Measurements from ENCODE around the gene MT1M.
A peak's percentile ranks its signal among the peaks of the same experiment; 100 is the strongest.

MT1M gene

DNA sequence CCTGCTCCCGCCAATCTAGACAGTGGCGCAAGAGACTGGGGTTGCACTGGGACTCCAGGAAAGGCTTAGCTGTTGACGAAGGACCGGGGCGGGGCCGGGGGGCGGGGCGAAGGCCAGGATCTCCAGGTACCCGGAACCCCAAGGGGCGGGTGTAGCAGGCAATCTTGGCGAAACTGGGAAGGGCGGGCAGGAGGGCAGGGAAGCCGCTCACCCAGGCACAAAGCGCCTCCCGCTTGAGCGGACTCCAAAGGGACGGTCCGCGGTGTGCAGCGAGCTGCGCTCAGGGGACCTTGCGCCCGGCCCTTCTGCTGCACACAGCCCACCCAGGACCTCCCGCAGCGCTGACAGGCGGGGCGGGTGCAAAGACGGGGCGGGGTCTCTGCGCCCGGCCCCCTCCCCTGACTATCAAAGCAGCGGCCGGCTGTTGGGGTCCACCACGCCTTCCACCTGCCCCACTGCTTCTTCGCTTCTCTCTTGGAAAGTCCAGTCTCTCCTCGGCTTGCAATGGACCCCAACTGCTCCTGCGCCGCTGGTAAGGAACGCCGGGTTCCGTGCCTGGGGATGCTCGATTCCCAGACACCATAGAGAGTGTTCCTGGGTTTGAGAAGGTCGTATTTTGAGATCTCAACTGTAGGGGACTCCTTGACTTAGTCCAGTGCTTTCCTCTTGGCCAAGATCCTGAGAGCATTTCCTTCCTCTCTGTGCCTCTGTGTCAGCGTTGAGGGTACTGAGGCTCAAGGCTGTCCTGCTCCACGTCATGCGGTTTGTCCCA is 25.3 kb downstream of the MT1M start, which contains the start of gene MT1F (continued):
- TF ChIP-seq, protein P1, sequence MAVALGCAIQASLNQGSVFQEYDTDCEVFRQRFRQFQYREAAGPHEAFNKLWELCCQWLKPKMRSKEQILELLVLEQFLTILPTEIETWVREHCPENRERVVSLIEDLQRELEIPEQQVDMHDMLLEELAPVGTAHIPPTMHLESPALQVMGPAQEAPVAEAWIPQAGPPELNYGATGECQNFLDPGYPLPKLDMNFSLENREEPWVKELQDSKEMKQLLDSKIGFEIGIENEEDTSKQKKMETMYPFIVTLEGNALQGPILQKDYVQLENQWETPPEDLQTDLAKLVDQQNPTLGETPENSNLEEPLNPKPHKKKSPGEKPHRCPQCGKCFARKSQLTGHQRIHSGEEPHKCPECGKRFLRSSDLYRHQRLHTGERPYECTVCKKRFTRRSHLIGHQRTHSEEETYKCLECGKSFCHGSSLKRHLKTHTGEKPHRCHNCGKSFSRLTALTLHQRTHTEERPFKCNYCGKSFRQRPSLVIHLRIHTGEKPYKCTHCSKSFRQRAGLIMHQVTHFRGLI (tag by site-specific recombination; IDR thresholded peaks at IDR 0.05) = no peak
- TF ChIP-seq ZFP3 (tag by site-specific recombination; IDR thresholded peaks at IDR 0.05; ENCODE audit: low read depth) = no peak
- TF ChIP-seq, protein P2, sequence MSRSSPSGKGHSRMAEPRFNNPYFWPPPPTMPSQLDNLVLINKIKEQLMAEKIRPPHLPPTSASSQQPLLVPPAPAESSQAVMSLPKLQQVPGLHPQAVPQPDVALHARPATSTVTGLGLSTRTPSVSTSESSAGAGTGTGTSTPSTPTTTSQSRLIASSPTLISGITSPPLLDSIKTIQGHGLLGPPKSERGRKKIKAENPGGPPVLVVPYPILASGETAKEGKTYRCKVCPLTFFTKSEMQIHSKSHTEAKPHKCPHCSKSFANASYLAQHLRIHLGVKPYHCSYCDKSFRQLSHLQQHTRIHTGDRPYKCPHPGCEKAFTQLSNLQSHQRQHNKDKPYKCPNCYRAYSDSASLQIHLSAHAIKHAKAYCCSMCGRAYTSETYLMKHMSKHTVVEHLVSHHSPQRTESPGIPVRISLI (tag by site-specific recombination; IDR thresholded peaks at IDR 0.05) = no peak
- TF ChIP-seq ZNF335 (tag by site-specific recombination; conservative IDR thresholded peaks at IDR 0.05) = peak; percentile 78
- TF ChIP-seq ZNF785 (tag by site-specific recombination; IDR thresholded peaks at IDR 0.05) = no peak
- TF ChIP-seq ZNF658 (tag by site-specific recombination; IDR thresholded peaks at IDR 0.05) = no peak
- no peak for TF ChIP-seq MZF1 (tag by site-specific recombination; IDR thresholded peaks at IDR 0.05; ENCODE audit: borderline replicate concordance)
- TF ChIP-seq GLI4 (tag by site-specific recombination; IDR thresholded peaks at IDR 0.05) = no peak
- TF ChIP-seq ZIC2 (tag by site-specific recombination; IDR thresholded peaks at IDR 0.05) = peak; percentile 25
- TF ChIP-seq ZNF404 (tag by site-specific recombination; IDR thresholded peaks at IDR 0.05) = no peak
- no peak for TF ChIP-seq BCL11A (tag by site-specific recombination; IDR thresholded peaks at IDR 0.05; ENCODE audit: low read depth)
- TF ChIP-seq ZNF221 (tag by site-specific recombination; IDR thresholded peaks at IDR 0.05; ENCODE audit: borderline replicate concordance) = no peak
- no peak for TF ChIP-seq ZNF664 (tag by site-specific recombination; IDR thresholded peaks at IDR 0.05)
- TF ChIP-seq, protein P3, sequence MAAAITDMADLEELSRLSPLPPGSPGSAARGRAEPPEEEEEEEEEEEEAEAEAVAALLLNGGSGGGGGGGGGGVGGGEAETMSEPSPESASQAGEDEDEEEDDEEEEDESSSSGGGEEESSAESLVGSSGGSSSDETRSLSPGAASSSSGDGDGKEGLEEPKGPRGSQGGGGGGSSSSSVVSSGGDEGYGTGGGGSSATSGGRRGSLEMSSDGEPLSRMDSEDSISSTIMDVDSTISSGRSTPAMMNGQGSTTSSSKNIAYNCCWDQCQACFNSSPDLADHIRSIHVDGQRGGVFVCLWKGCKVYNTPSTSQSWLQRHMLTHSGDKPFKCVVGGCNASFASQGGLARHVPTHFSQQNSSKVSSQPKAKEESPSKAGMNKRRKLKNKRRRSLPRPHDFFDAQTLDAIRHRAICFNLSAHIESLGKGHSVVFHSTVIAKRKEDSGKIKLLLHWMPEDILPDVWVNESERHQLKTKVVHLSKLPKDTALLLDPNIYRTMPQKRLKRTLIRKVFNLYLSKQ (tag by site-specific recombination; IDR thresholded peaks at IDR 0.05; ENCODE audit: borderline replicate concordance) = no peak
- no peak for TF ChIP-seq ZNF776 (tag by site-specific recombination; IDR thresholded peaks at IDR 0.05; ENCODE audit: borderline replicate concordance)
- TF ChIP-seq ZNF548 (tag by site-specific recombination; IDR thresholded peaks at IDR 0.05) = no peak
- TF ChIP-seq ZBTB48 (tag by site-specific recombination; IDR thresholded peaks at IDR 0.05) = 0 out of 2 replicates have a peak, but pooled peaks have one; percentile 14
- no peak for TF ChIP-seq GLI2 (tag by site-specific recombination; IDR thresholded peaks at IDR 0.05; ENCODE audit: borderline replicate concordance, low read depth)
- TF ChIP-seq ZNF214 (tag by site-specific recombination; IDR thresholded peaks at IDR 0.05; ENCODE audit: borderline replicate concordance) = no peak
- TF ChIP-seq ZNF37A (tag by site-specific recombination; IDR thresholded peaks at IDR 0.05) = no peak
- 0 out of 2 replicates have a peak, but pooled peaks have one; percentile 29 for TF ChIP-seq ZXDB (tag by site-specific recombination; IDR thresholded peaks at IDR 0.05)
- TF ChIP-seq ZNF76 (tag by site-specific recombination; IDR thresholded peaks at IDR 0.05; ENCODE audit: borderline replicate concordance, low read depth) = no peak
- TF ChIP-seq, protein P4, sequence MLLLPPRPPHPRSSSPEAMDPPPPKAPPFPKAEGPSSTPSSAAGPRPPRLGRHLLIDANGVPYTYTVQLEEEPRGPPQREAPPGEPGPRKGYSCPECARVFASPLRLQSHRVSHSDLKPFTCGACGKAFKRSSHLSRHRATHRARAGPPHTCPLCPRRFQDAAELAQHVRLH (tag by site-specific recombination; IDR thresholded peaks at IDR 0.05) = no peak
- no peak for TF ChIP-seq ZBTB21 (tag by site-specific recombination; IDR thresholded peaks at IDR 0.05)
- TF ChIP-seq, protein P5, sequence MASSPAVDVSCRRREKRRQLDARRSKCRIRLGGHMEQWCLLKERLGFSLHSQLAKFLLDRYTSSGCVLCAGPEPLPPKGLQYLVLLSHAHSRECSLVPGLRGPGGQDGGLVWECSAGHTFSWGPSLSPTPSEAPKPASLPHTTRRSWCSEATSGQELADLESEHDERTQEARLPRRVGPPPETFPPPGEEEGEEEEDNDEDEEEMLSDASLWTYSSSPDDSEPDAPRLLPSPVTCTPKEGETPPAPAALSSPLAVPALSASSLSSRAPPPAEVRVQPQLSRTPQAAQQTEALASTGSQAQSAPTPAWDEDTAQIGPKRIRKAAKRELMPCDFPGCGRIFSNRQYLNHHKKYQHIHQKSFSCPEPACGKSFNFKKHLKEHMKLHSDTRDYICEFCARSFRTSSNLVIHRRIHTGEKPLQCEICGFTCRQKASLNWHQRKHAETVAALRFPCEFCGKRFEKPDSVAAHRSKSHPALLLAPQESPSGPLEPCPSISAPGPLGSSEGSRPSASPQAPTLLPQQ (tag by site-specific recombination; IDR thresholded peaks at IDR 0.05) = peak; percentile 74
- no peak for TF ChIP-seq ZNF670 (tag by site-specific recombination; IDR thresholded peaks at IDR 0.05; ENCODE audit: low read depth)
- TF ChIP-seq MYNN (tag by site-specific recombination; IDR thresholded peaks at IDR 0.05; ENCODE audit: borderline replicate concordance) = no peak
- TF ChIP-seq, protein P6, sequence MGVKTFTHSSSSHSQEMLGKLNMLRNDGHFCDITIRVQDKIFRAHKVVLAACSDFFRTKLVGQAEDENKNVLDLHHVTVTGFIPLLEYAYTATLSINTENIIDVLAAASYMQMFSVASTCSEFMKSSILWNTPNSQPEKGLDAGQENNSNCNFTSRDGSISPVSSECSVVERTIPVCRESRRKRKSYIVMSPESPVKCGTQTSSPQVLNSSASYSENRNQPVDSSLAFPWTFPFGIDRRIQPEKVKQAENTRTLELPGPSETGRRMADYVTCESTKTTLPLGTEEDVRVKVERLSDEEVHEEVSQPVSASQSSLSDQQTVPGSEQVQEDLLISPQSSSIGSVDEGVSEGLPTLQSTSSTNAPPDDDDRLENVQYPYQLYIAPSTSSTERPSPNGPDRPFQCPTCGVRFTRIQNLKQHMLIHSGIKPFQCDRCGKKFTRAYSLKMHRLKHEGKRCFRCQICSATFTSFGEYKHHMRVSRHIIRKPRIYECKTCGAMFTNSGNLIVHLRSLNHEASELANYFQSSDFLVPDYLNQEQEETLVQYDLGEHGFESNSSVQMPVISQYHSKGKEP (tag by site-specific recombination; IDR thresholded peaks at IDR 0.05) = no peak
- no peak for TF ChIP-seq ZNF654 (tag by site-specific recombination; IDR thresholded peaks at IDR 0.05; ENCODE audit: low read depth)
- TF ChIP-seq, protein P7, sequence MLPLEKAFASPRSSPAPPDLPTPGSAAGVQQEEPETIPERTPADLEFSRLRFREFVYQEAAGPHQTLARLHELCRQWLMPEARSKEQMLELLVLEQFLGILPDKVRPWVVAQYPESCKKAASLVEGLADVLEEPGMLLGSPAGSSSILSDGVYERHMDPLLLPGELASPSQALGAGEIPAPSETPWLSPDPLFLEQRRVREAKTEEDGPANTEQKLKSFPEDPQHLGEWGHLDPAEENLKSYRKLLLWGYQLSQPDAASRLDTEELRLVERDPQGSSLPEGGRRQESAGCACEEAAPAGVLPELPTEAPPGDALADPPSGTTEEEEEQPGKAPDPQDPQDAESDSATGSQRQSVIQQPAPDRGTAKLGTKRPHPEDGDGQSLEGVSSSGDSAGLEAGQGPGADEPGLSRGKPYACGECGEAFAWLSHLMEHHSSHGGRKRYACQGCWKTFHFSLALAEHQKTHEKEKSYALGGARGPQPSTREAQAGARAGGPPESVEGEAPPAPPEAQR (tag by site-specific recombination; IDR thresholded peaks at IDR 0.05) = no peak
- no peak for TF ChIP-seq ZNF302 (tag by site-specific recombination; IDR thresholded peaks at IDR 0.05; ENCODE audit: low read depth)
- no peak for TF ChIP-seq ZNF184 (tag by site-specific recombination; IDR thresholded peaks at IDR 0.05)
